OCI-LY7 (cell line): Measurements from ENCODE around the gene KLF16. TPM values are rescaled to one million over a fixed set of nuclear protein-coding genes. Genes with fewer than 3 reads are reported as not detected.

ENCODE experiments used
- BruUV-seq: library from RNA; stranded (reverse); fragments of 400-500 nt; replicated peaks from 2 replicates; lab custom pipeline; 2021; lab: Mats Ljungman, UMichigan
- CTCF ChIA-PET: fragments of 300-600 bp; sonication (Branson Sonifier 250); formaldehyde crosslinking; loops from one replicate; lab custom pipeline; 2022; ENCODE audit warnings: antibody characterized with exemption; ENCODE audit not compliant: unreplicated experiment; lab: Charles Lee
- POLR2A ChIA-PET: fragments of 300-600 bp; sonication (Branson Sonifier 250); formaldehyde crosslinking; loops from one replicate; lab custom pipeline; 2022; ENCODE audit warnings: antibody characterized with exemption; lab: Charles Lee
- DNase-seq: peaks from one replicate; pipeline ENCODE4 v3.0.0-alpha.2; 2015; ENCODE audit warnings: low spot score
- H2AFZ ChIP-seq: fragments of 200-600 bp; sonication (generic), shearing (Covaris generic); 2 replicates; pipeline ENCODE4 v1.6.1; 2014; ENCODE audit warnings: mild to moderate bottlenecking, antibody characterized with exemption, low read length, moderate library complexity
- H3K27ac ChIP-seq: fragments of 200-600 bp; sonication (generic); 2 replicates; pipeline ENCODE4 v1.5.1; 2014; ENCODE audit warnings: mixed run types, low read depth, mild to moderate bottlenecking, moderate library complexity, low read length, inconsistent platforms; ENCODE audit not compliant: poor library complexity, severe bottlenecking
- H3K36me3 ChIP-seq: fragments of 200-600 bp; sonication (generic); 2 replicates; pipeline ENCODE4 v1.6.1; 2014; ENCODE audit warnings: mild to moderate bottlenecking, antibody characterized with exemption, low read length, moderate library complexity, mixed read lengths; ENCODE audit not compliant: insufficient read depth
- H3K4me1 ChIP-seq: fragments of 200-600 bp; sonication (generic); 2 replicates; pipeline ENCODE4 v1.5.1; 2014; ENCODE audit warnings: mild to moderate bottlenecking, low read length; ENCODE audit not compliant: insufficient read depth, poor library complexity, severe bottlenecking
- H3K4me2 ChIP-seq: fragments of 200-600 bp; sonication (generic); 2 replicates; pipeline ENCODE4 v1.6.1; 2014; ENCODE audit warnings: mild to moderate bottlenecking, low read length
- H3K4me3 ChIP-seq: fragments of 200-600 bp; sonication (generic); 2 replicates; pipeline ENCODE4 v1.5.1; 2014; ENCODE audit warnings: mild to moderate bottlenecking, low read depth, low read length; ENCODE audit not compliant: poor library complexity, severe bottlenecking
- H3K79me2 ChIP-seq: fragments of 200-600 bp; sonication (generic); 2 replicates; pipeline ENCODE4 v1.6.1; 2016; ENCODE audit warnings: low read depth, mild to moderate bottlenecking, low read length, moderate library complexity, mixed read lengths; ENCODE audit not compliant: insufficient read depth
- H3K9me2 ChIP-seq: fragments of 200-600 bp; sonication (generic); 2 replicates; pipeline ENCODE4 v1.6.1; 2016; ENCODE audit warnings: mild to moderate bottlenecking, low read length, mixed read lengths; ENCODE audit not compliant: insufficient read depth
- H3K9me3 ChIP-seq: fragments of 200-600 bp; sonication (generic); 2 replicates; pipeline ENCODE4 v1.6.1; 2014; ENCODE audit warnings: mild to moderate bottlenecking, mixed run types, low read length, mixed read lengths
- H4K20me1 ChIP-seq: fragments of 200-600 bp; sonication (generic); 2 replicates; pipeline ENCODE4 v1.6.1; 2014; ENCODE audit warnings: mild to moderate bottlenecking, antibody characterized with exemption, low read length, moderate library complexity, mixed read lengths; ENCODE audit not compliant: insufficient read depth
- CTCF ChIP-seq: fragments of 200-600 bp; sonication (generic); conservative IDR thresholded peaks from 2 replicates; pipeline ENCODE4 v1.5.1; 2014; ENCODE audit warnings: mild to moderate bottlenecking, antibody characterized with exemption, low read length, moderate library complexity, mixed read lengths
- EZH2phosphoT487 ChIP-seq: fragments of 200-600 bp; sonication (generic); IDR thresholded peaks from 2 replicates; pipeline ENCODE4 v1.6.1; 2018; ENCODE audit warnings: low read depth, borderline replicate concordance, mild to moderate bottlenecking, mixed run types, antibody characterized with exemption, low read length, moderate library complexity, mixed read lengths
- intact Hi-C: fragments of 100-400 bp; cut with micrococcal nuclease; formaldehyde crosslinking; loops from one replicate; pipeline ENCODE4 v1.10.0; 2022; ENCODE audit not compliant: unreplicated experiment
- total RNA-seq, 2 experiments: library from RNA; depleted of rRNA in 1 of 2; stranded (reverse); fragments of >200 nt in 1 of 2; shearing (Covaris generic) in 1 of 2; gene quantifications; 2 replicates each; pipeline ENCODE4 v1.2.3, GENCODE V29; 2014 to 2022

The KLF16 gene
- total RNA-seq, 2 experiments from 2014 or later = 9.6 to 44.4 TPM

GRCh38 chr19:1808395-1808731, 55.0 kb downstream of the KLF16 start:
- CTCF ChIA-PET = no interaction called here
- no TSS peak for BruUV-seq
- intact Hi-C loops = no loop called here
- Histone ChIP-seq H3K4me3 (no peak overlapping the region), H3K4me2 (no peak overlapping the region), H3K9me2 (no peaks in the 10 kb centered on the region), H3K79me2 (no peaks in the 10 kb centered on the region), H2AFZ (no peak overlapping the region), H3K4me1 (peaks cover 13% of the 10 kb centered on the region), H3K9me3 (no peaks in the 10 kb centered on the region), H3K27ac (no peak overlapping the region), H4K20me1 (no peaks in the 10 kb centered on the region), H3K36me3 (no peaks in the 10 kb centered on the region)
- TF ChIP-seq CTCF = no peak
- no peak for TF ChIP-seq EZH2phosphoT487
- POLR2A ChIA-PET = no interaction called here
- DNase-seq = no peak

- H3K4me1 ChIP-seq = peaks cover 8% of the 10 kb centered on the region
- DNase-seq = no peak
- H3K9me2 ChIP-seq = no peaks in the 10 kb centered on the region
- no TSS peak for BruUV-seq
- H3K4me2 ChIP-seq = no peak overlapping the region
- no peak overlapping the region for H2AFZ ChIP-seq
- H3K4me3 ChIP-seq = no peak overlapping the region
- intact Hi-C loops = no loop called here
- H3K79me2 ChIP-seq = no peaks in the 10 kb centered on the region
- no peaks in the 10 kb centered on the region for H3K9me3 ChIP-seq
- H3K36me3 ChIP-seq = no peaks in the 10 kb centered on the region
- ChIA-PET POLR2A (no interaction called here), CTCF (no interaction called here)
- H3K27ac ChIP-seq = no peak overlapping the region
- no peak for TF ChIP-seq EZH2phosphoT487
- TF ChIP-seq CTCF = no peak
- no peaks in the 10 kb centered on the region for H4K20me1 ChIP-seq
These were observed 55.5 kb downstream of the KLF16 start for GRCh38 chr19:1807695-1808394.

GRCh38 chr19:1807030-1807694, 56.2 kb downstream of the KLF16 start:
- Histone ChIP-seq H3K79me2 (no peaks in the 10 kb centered on the region), H3K9me3 (no peaks in the 10 kb centered on the region), H2AFZ (no peak overlapping the region), H3K4me2 (no peak overlapping the region), H3K9me2 (no peaks in the 10 kb centered on the region), H3K4me1 (peaks cover 6% of the 10 kb centered on the region), H3K36me3 (no peaks in the 10 kb centered on the region), H3K4me3 (no peak overlapping the region), H4K20me1 (no peaks in the 10 kb centered on the region), H3K27ac (no peak overlapping the region)
- DNase-seq = no peak
- no TSS peak for BruUV-seq
- ChIA-PET POLR2A (no interaction called here), CTCF (no interaction called here)
- TF ChIP-seq CTCF = no peak
- no peak for TF ChIP-seq EZH2phosphoT487
- intact Hi-C loops = no loop called here
